HEK293T (cell line): ENCODE data around the gene SWI5.

Experiments
- CTCF ChIA-PET: fragments of 350-600 bp; formaldehyde crosslinking; extraction: SDS; loops from one replicate; lab custom pipeline; 2021; ENCODE audit warnings: antibody characterized with exemption, inconsistent platforms; lab: Yijun Ruan, JAX
- POLR2A ChIA-PET: fragments of 350-600 bp; formaldehyde crosslinking; extraction: SDS; loops from one replicate; lab custom pipeline; 2020; ENCODE audit warnings: antibody characterized with exemption, inconsistent platforms; lab: Yijun Ruan, JAX
- DNase-seq: peaks from one replicate; pipeline ENCODE4 v3.0.0; 2012; ENCODE audit warnings: mixed read lengths; ENCODE audit errors: extremely low spot score
- ARNT ChIP-seq: fragments of 450-650 bp; IDR thresholded peaks from 2 replicates; pipeline ENCODE4 v1.6.1; 2017; ENCODE audit warnings: mild to moderate bottlenecking
- BHLHE40 ChIP-seq: fragments of 450-650 bp; IDR thresholded peaks from 2 replicates; pipeline ENCODE4 v1.6.1; 2016; ENCODE audit warnings: mild to moderate bottlenecking, moderate library complexity, borderline replicate concordance
- CTBP1 ChIP-seq: fragments of 450-650 bp; IDR thresholded peaks from 2 replicates; pipeline ENCODE4 v1.6.1; 2016; ENCODE audit warnings: borderline replicate concordance
- ELF4 ChIP-seq: fragments of 450-650 bp; IDR thresholded peaks from 2 replicates; pipeline ENCODE4 v1.6.1; 2017; ENCODE audit warnings: antibody characterized with exemption
- FOXA1 ChIP-seq: fragments of 450-650 bp; IDR thresholded peaks from 2 replicates; pipeline ENCODE4 v1.6.1; 2016; ENCODE audit warnings: mild to moderate bottlenecking
- FOXK2 ChIP-seq: fragments of 450-650 bp; IDR thresholded peaks from 2 replicates; pipeline ENCODE4 v1.6.1; 2016; ENCODE audit warnings: mild to moderate bottlenecking
- FOXM1 ChIP-seq: fragments of 450-650 bp; IDR thresholded peaks from 2 replicates; pipeline ENCODE4 v1.6.1; 2017; ENCODE audit warnings: mild to moderate bottlenecking, borderline replicate concordance
- HDGF ChIP-seq: fragments of 450-650 bp; IDR thresholded peaks from 2 replicates; pipeline ENCODE4 v1.6.1; 2017; ENCODE audit warnings: antibody characterized with exemption, borderline replicate concordance
- L3MBTL2 ChIP-seq: fragments of 450-650 bp; conservative IDR thresholded peaks from 2 replicates; pipeline ENCODE4 v1.6.1; 2016; ENCODE audit warnings: mild to moderate bottlenecking
- LEF1 ChIP-seq: fragments of 450-650 bp; IDR thresholded peaks from 2 replicates; pipeline ENCODE4 v1.6.1; 2017; ENCODE audit warnings: mild to moderate bottlenecking, borderline replicate concordance
- NFRKB ChIP-seq: fragments of 450-650 bp; IDR thresholded peaks from 2 replicates; pipeline ENCODE4 v1.6.1; 2016; ENCODE audit warnings: mild to moderate bottlenecking, moderate library complexity
- SP1 ChIP-seq: fragments of 450-650 bp; IDR thresholded peaks from 2 replicates; pipeline ENCODE4 v1.6.1; 2017
- SUZ12 ChIP-seq: fragments of 450-650 bp; IDR thresholded peaks from 2 replicates; pipeline ENCODE4 v1.6.1; 2016; ENCODE audit warnings: mild to moderate bottlenecking
- TARDBP ChIP-seq: fragments of 450-650 bp; IDR thresholded peaks from 2 replicates; pipeline ENCODE4 v1.6.1; 2016
- ZNF384 ChIP-seq: fragments of 450-650 bp; IDR thresholded peaks from 2 replicates; pipeline ENCODE4 v1.6.1; 2016
- TF ChIP-seq, protein P1 (sequence below): fragments of 450-650 bp; IDR thresholded peaks from 2 replicates; pipeline ENCODE4 v1.6.1; 2016

The SWI5 gene

DNA sequence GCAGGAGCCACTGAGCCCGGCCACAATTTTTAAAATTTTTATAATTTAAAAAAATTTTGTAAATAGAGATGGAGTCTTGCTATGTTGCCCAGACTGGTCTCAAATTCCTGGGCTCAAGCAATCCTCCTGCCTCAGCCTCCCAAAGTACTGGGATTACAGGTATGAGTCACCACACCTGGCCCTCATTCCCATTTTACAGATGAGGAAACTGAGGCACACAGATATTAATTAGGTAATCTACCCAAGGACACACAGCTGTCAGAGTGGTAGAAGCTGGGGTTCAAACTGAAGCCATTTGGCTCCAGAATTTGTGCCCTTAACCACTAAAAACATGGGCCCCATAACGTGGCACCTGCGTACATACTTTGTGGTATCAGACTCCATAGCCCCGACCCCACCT is 38.6 kb downstream of the SWI5 start:
- ChIA-PET POLR2A (no interaction called here), CTCF (no interaction called here)
- TF ChIP-seq SP1: no peak
- TF ChIP-seq NFRKB: no peak
- TF ChIP-seq FOXK2: no peak
- TF ChIP-seq ELF4: no peak
- TF ChIP-seq BHLHE40: no peak
- no peak for TF ChIP-seq TARDBP
- TF ChIP-seq L3MBTL2: no peak
- no peak for TF ChIP-seq FOXA1
- TF ChIP-seq, protein P1, sequence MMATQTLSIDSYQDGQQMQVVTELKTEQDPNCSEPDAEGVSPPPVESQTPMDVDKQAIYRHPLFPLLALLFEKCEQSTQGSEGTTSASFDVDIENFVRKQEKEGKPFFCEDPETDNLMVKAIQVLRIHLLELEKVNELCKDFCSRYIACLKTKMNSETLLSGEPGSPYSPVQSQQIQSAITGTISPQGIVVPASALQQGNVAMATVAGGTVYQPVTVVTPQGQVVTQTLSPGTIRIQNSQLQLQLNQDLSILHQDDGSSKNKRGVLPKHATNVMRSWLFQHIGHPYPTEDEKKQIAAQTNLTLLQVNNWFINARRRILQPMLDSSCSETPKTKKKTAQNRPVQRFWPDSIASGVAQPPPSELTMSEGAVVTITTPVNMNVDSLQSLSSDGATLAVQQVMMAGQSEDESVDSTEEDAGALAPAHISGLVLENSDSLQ: no peak
- TF ChIP-seq FOXM1: no peak
- DNase-seq: no peak

DNA sequence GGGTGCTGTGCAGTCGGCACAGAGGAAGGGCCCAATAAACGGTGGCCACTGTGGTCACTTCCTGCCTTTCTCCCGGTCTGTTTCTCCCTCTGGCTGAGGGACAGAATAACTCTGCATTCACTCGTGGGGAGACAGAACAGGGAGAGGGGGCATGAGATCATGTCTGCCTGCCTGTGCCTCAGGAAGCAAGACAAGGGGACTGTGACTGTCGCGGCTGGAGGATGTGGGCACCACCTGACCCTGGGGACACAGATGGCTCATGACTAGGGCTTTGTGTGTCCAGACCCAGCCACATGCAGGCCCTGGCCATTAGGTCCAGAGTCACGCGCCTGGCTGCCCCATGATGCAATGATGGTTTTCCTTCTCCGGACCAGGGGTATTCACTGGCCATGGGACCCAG is 40.3 kb downstream of the SWI5 start:
- DNase-seq: no peak
- TF ChIP-seq CTBP1 (no peak), BHLHE40 (no peak), NFRKB (no peak), SP1 (no peak), FOXA1 (no peak), ELF4 (no peak), SUZ12 (no peak), FOXK2 (no peak), ARNT (no peak)
- TF ChIP-seq, protein P1: no peak
- CTCF ChIA-PET: no interaction called here
- POLR2A ChIA-PET: no interaction called here

DNA sequence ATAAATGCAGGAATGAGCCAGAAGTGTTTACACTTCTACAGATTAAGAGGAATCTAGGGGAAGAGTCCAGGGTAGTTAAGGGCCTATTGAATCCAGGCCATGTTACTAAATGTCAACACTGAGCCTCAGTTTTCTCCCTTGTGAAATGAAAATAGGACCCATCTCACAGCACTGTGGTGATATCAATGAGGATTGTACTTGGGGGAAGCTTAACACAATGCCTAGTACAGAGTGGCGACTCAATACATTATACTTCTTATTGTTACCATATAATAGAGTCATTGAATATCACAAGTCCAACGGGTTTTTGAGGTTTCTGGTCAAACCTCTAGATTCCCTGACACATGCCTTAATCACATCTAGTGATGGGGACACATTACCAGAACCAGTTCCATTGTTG is 41.6 kb downstream of the SWI5 start:
- POLR2A ChIA-PET: no interaction called here
- CTCF ChIA-PET: no interaction called here
- TF ChIP-seq SP1 (no peak), ELF4 (no peak), TARDBP (no peak), BHLHE40 (no peak)
- TF ChIP-seq, protein P1: no peak
- no peak for DNase-seq

DNA sequence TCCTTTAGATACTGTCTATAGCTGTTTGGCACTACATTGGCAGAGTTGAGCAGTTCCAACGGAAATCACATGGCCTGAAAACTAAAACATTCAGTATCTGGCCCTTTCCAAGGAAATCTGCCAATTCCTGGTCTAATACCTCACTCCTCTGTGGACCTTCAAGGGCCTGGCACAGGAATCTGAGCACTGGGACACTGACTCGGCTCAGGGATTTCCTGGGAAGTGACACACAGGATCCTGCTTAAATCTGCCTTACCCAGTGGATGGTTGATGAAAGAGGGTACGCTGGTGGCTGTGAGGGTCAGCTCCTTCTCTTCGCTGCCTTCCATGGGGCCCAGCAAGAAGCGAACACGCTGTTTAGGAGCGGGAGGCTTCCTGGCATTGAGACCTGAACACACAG is 45.3 kb downstream of the SWI5 start:
- POLR2A ChIA-PET: interaction anchor here (0.6 to 1.2 kb wide), 2 partner anchors 15 to 463 kb away, joined by 3 read pairs; no protein-coding TSS in a partner anchor
- DNase-seq: no peak
- TF ChIP-seq, protein P1: no peak
- TF ChIP-seq ELF4 (no peak), CTBP1 (no peak), SUZ12 (no peak), NFRKB (no peak), LEF1 (no peak)
- CTCF ChIA-PET: no interaction called here

DNA sequence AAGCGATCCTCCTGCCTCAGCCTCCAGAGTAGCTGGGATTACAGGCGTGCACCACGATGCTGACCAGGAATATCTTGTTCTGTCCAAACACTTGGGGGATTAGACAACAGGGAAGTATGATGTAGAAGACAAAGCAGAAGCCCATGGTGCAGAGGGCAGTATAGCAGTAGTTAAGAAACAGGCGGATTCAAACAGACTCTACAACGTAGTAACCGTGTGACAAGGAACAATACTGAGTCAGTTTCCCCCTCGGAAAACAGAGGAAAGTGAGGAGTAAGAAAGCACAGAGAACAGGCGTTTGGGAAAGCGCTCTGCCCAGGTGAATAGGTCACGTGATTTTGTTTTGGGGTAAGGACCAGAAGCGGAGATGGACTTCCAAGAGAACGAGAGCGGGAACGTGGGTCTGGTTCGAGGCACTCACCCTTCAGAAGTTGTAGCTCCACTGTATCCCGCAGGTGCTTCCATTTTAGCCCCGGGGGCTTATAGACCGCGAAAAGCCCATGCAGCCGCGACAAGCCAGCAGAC is 45.9 kb downstream of the SWI5 start:
- CTCF ChIA-PET: no interaction called here

DNA sequence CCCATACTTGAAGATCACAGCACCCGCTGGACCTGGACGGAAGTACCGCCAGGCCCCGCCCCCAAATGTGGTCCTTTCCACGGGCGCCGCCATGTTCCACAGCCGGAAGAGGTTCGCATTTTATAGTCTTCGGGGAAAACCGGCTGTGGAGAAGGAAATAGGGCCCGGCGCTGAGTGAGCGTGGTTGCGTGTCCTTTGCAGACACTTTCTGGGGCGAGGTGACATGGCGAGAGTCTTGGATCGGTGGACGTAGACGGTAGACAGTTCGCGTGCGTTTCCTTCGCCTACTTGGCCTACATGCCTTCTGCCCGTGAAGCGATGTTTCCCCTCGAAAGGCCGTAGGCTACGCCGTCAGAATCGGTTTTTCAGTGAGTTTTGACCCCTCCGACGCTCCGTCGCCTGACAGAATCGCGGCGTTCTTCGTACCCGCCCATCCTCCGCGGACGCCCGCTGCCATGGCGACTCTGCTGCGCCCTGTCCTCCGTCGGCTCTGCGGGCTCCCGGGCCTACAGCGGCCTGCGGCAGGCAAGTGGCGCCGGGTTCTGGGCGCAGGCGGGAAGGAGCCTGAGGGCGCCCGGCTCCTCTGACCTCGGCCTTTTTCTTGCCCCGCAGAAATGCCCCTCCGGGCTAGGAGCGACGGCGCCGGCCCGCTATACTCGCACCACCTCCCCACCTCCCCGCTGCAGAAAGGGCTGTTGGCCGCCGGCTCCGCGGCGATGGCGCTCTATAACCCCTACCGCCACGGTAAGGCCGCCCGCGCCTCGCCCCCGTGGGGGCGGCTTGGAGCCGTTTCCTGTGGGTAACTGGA is 46.5 kb downstream of the SWI5 start, which contains the start of the genes COQ4 and TRUB2:
COQ4 (plus strand) TSS at position 436 of the 808 bp plus-strand sequence; CDS start at position 456, 20 bp downstream.
TRUB2 (minus strand) TSS at position 44 of the 808 bp plus-strand sequence; CDS start at position 5, 39 bp downstream.
- CTCF ChIA-PET: no interaction called here
- DNase-seq: peak; percentile 92
- no peak for TF ChIP-seq LEF1
- peak; percentile 90 for TF ChIP-seq CTBP1
- TF ChIP-seq HDGF: no peak
- no peak for TF ChIP-seq NFRKB
- TF ChIP-seq TARDBP: peak; percentile 74
- TF ChIP-seq ARNT: no peak
- no peak for TF ChIP-seq BHLHE40
- no peak for TF ChIP-seq ZNF384
- no peak for TF ChIP-seq FOXK2
- no peak for TF ChIP-seq SP1
- no peak for TF ChIP-seq FOXA1
- TF ChIP-seq, protein P1: no peak; the same call in 1 of the 2 replicates
- peak; percentile 55 for TF ChIP-seq ELF4
- TF ChIP-seq FOXM1: no peak
- no peak for TF ChIP-seq SUZ12
- TF ChIP-seq L3MBTL2: peak; percentile 26
- POLR2A ChIA-PET: no interaction called here

More for the DNA sequence above, 45.9 kb downstream of the SWI5 start:
- DNase-seq: no peak
- POLR2A ChIA-PET: interaction anchor here (0.6 to 1.2 kb wide), 2 partner anchors 14 to 463 kb away, joined by 3 read pairs; no protein-coding TSS in a partner anchor
- TF ChIP-seq L3MBTL2: peak; percentile 54
- TF ChIP-seq FOXM1: no peak
